ENCODE data around the gene NPAS3.

The NPAS3 gene

GRCh38 chr14:33674927-33675326, 736.2 kb downstream of the NPAS3 start:
- Histone ChIP-seq H3K36me3 (ENCODE audit: insufficient read depth, low read length) (no peaks in the 10 kb centered on the region), H3K9ac (ENCODE audit: low read depth, low read length) (no peak overlapping the region), H3K9me3 (ENCODE audit: insufficient read depth, low read depth, low read length) (0 out of 2 replicates have a peak, but pooled peaks cover 2% of the 10 kb centered on the region), H3K27me3 (ENCODE audit: insufficient read depth, low read length) (no peaks in the 10 kb centered on the region), H3K4me3 (ENCODE audit: low read length) (no peak overlapping the region), H3K27ac (ENCODE audit: low read depth, low read length) (no peak overlapping the region), H3K4me1 (ENCODE audit: insufficient read depth, low read length) (peaks cover 22% of the 10 kb centered on the region)
- 96% methylated on average over 5 of the region's 5 CpGs for WGBS

- WGBS, result 92% methylated on average over 4 of the region's 5 CpGs
These were observed 736.9 kb downstream of the NPAS3 start for GRCh38 chr14:33675415-33676130.

GRCh38 chr14:33676135-33676566, 737.5 kb downstream of the NPAS3 start:
- H3K36me3 ChIP-seq (ENCODE audit: insufficient read depth, low read length), result no peaks in the 10 kb centered on the region
- H3K9me3 ChIP-seq (ENCODE audit: insufficient read depth, low read depth, low read length), result no peaks in the 10 kb centered on the region
- no peak overlapping the region for H3K9ac ChIP-seq (ENCODE audit: low read depth, low read length)
- peaks cover 26% of the 10 kb centered on the region for H3K4me1 ChIP-seq (ENCODE audit: insufficient read depth, low read length)
- H3K27ac ChIP-seq (ENCODE audit: low read depth, low read length), result no peak overlapping the region
- no peaks in the 10 kb centered on the region for H3K27me3 ChIP-seq (ENCODE audit: insufficient read depth, low read length)
- H3K4me3 ChIP-seq (ENCODE audit: low read length), result no peak overlapping the region
- 42% methylated on average over 7 of the region's 7 CpGs for WGBS

More at GRCh38 chr14:33675415-33676130, 736.9 kb downstream of the NPAS3 start:
- H3K27me3 ChIP-seq (ENCODE audit: insufficient read depth, low read length), result no peaks in the 10 kb centered on the region
- H3K4me1 ChIP-seq (ENCODE audit: insufficient read depth, low read length), result peaks cover 26% of the 10 kb centered on the region
- H3K9me3 ChIP-seq (ENCODE audit: insufficient read depth, low read depth, low read length), result 0 out of 2 replicates have a peak, but pooled peaks cover 2% of the 10 kb centered on the region
- no peak overlapping the region for H3K27ac ChIP-seq (ENCODE audit: low read depth, low read length)
- H3K9ac ChIP-seq (ENCODE audit: low read depth, low read length), result no peak overlapping the region
- H3K36me3 ChIP-seq (ENCODE audit: insufficient read depth, low read length), result no peaks in the 10 kb centered on the region
- no peak overlapping the region for H3K4me3 ChIP-seq (ENCODE audit: low read length)

GRCh38 chr14:33676891-33677290, 738.2 kb downstream of the NPAS3 start:
- 98% methylated on average over 5 of the region's 5 CpGs for WGBS
- Histone ChIP-seq H3K27ac (ENCODE audit: low read depth, low read length) (no peak overlapping the region), H3K4me3 (ENCODE audit: low read length) (no peak overlapping the region), H3K9me3 (ENCODE audit: insufficient read depth, low read depth, low read length) (no peaks in the 10 kb centered on the region), H3K9ac (ENCODE audit: low read depth, low read length) (no peak overlapping the region), H3K27me3 (ENCODE audit: insufficient read depth, low read length) (no peaks in the 10 kb centered on the region), H3K36me3 (ENCODE audit: insufficient read depth, low read length) (no peaks in the 10 kb centered on the region), H3K4me1 (ENCODE audit: insufficient read depth, low read length) (peaks cover 26% of the 10 kb centered on the region)

GRCh38 chr14:33678005-33678404, 739.3 kb downstream of the NPAS3 start:
- Histone ChIP-seq H3K9me3 (ENCODE audit: insufficient read depth, low read depth, low read length) (no peaks in the 10 kb centered on the region), H3K36me3 (ENCODE audit: insufficient read depth, low read length) (no peaks in the 10 kb centered on the region), H3K9ac (ENCODE audit: low read depth, low read length) (no peak overlapping the region), H3K27ac (ENCODE audit: low read depth, low read length) (no peak overlapping the region), H3K4me1 (ENCODE audit: insufficient read depth, low read length) (peaks cover 26% of the 10 kb centered on the region), H3K4me3 (ENCODE audit: low read length) (no peak overlapping the region), H3K27me3 (ENCODE audit: insufficient read depth, low read length) (no peaks in the 10 kb centered on the region)
- WGBS, result 94% methylated on average over 4 of the region's 5 CpGs

- Histone ChIP-seq H3K9me3 (ENCODE audit: insufficient read depth, low read depth, low read length) (no peaks in the 10 kb centered on the region), H3K27me3 (ENCODE audit: insufficient read depth, low read length) (no peaks in the 10 kb centered on the region), H3K4me1 (ENCODE audit: insufficient read depth, low read length) (peaks cover 26% of the 10 kb centered on the region), H3K9ac (ENCODE audit: low read depth, low read length) (no peak overlapping the region), H3K4me3 (ENCODE audit: low read length) (no peak overlapping the region), H3K27ac (ENCODE audit: low read depth, low read length) (no peak overlapping the region), H3K36me3 (ENCODE audit: insufficient read depth, low read length) (no peaks in the 10 kb centered on the region)
- WGBS, result 81% methylated on average over 2 of the region's 2 CpGs
These were observed 740.3 kb downstream of the NPAS3 start for GRCh38 chr14:33679025-33679424.

GRCh38 chr14:33679461-33680225, 741.0 kb downstream of the NPAS3 start:
- WGBS, result 87% methylated on average over 3 of the region's 3 CpGs
- Histone ChIP-seq H3K27me3 (ENCODE audit: insufficient read depth, low read length) (no peaks in the 10 kb centered on the region), H3K4me3 (ENCODE audit: low read length) (no peak overlapping the region), H3K4me1 (ENCODE audit: insufficient read depth, low read length) (peaks cover 26% of the 10 kb centered on the region), H3K9me3 (ENCODE audit: insufficient read depth, low read depth, low read length) (no peaks in the 10 kb centered on the region), H3K27ac (ENCODE audit: low read depth, low read length) (no peak overlapping the region), H3K36me3 (ENCODE audit: insufficient read depth, low read length) (no peaks in the 10 kb centered on the region), H3K9ac (ENCODE audit: low read depth, low read length) (no peak overlapping the region)

GRCh38 chr14:33680873-33681272, 742.2 kb downstream of the NPAS3 start:
- Histone ChIP-seq H3K4me1 (ENCODE audit: insufficient read depth, low read length) (peaks cover 21% of the 10 kb centered on the region), H3K4me3 (ENCODE audit: low read length) (no peak overlapping the region), H3K9me3 (ENCODE audit: insufficient read depth, low read depth, low read length) (no peaks in the 10 kb centered on the region), H3K36me3 (ENCODE audit: insufficient read depth, low read length) (no peaks in the 10 kb centered on the region), H3K9ac (ENCODE audit: low read depth, low read length) (no peak overlapping the region), H3K27me3 (ENCODE audit: insufficient read depth, low read length) (no peaks in the 10 kb centered on the region), H3K27ac (ENCODE audit: low read depth, low read length) (no peak overlapping the region)
- WGBS, result 95% methylated on average over 6 of the region's 6 CpGs

- no peak overlapping the region for H3K9ac ChIP-seq (ENCODE audit: low read depth, low read length)
- no peak overlapping the region for H3K27ac ChIP-seq (ENCODE audit: low read depth, low read length)
- WGBS, result 89% methylated on average over 4 of the region's 4 CpGs
- H3K9me3 ChIP-seq (ENCODE audit: insufficient read depth, low read depth, low read length), result no peaks in the 10 kb centered on the region
- no peaks in the 10 kb centered on the region for H3K27me3 ChIP-seq (ENCODE audit: insufficient read depth, low read length)
- H3K4me3 ChIP-seq (ENCODE audit: low read length), result no peak overlapping the region
- no peaks in the 10 kb centered on the region for H3K36me3 ChIP-seq (ENCODE audit: insufficient read depth, low read length)
- H3K4me1 ChIP-seq (ENCODE audit: insufficient read depth, low read length), result peaks cover 15% of the 10 kb centered on the region; the same call in 1 of the 2 replicates
These were observed 744.1 kb downstream of the NPAS3 start for GRCh38 chr14:33682760-33683159.

GRCh38 chr14:33685026-33685425, 746.3 kb downstream of the NPAS3 start:
- Histone ChIP-seq H3K9ac (ENCODE audit: low read depth, low read length) (no peak overlapping the region), H3K27me3 (ENCODE audit: insufficient read depth, low read length) (no peaks in the 10 kb centered on the region), H3K4me1 (ENCODE audit: insufficient read depth, low read length) (peaks cover 3% of the 10 kb centered on the region; the same call in 1 of the 2 replicates), H3K9me3 (ENCODE audit: insufficient read depth, low read depth, low read length) (no peaks in the 10 kb centered on the region), H3K36me3 (ENCODE audit: insufficient read depth, low read length) (no peaks in the 10 kb centered on the region), H3K27ac (ENCODE audit: low read depth, low read length) (no peak overlapping the region), H3K4me3 (ENCODE audit: low read length) (no peak overlapping the region)
- WGBS, result 95% methylated on average over 9 of the region's 9 CpGs

GRCh38 chr14:33685698-33686097, 747.0 kb downstream of the NPAS3 start:
- H3K27me3 ChIP-seq (ENCODE audit: insufficient read depth, low read length), result no peaks in the 10 kb centered on the region

More at GRCh38 chr14:33685698-33686097, 747.0 kb downstream of the NPAS3 start:
- H3K36me3 ChIP-seq (ENCODE audit: insufficient read depth, low read length), result no peaks in the 10 kb centered on the region
- no peak overlapping the region for H3K9ac ChIP-seq (ENCODE audit: low read depth, low read length)
- no peaks in the 10 kb centered on the region for H3K4me1 ChIP-seq (ENCODE audit: insufficient read depth, low read length)
- no peak overlapping the region for H3K27ac ChIP-seq (ENCODE audit: low read depth, low read length)
- H3K4me3 ChIP-seq (ENCODE audit: low read length), result no peak overlapping the region
- WGBS, result 100% methylated on average over 1 of the region's 1 CpG
- H3K9me3 ChIP-seq (ENCODE audit: insufficient read depth, low read depth, low read length), result no peaks in the 10 kb centered on the region

All from HUES64 (cell line).